IPS DF 4.7 (cell line): ENCODE results near the gene TCF4.

Experiments used
- DNase-seq: peaks from one replicate; pipeline ENCODE4 v3.0.0-alpha.2; 2013; ENCODE audit warnings: low spot score; ENCODE audit errors: extremely low read depth

TCF4 gene

GRCh38 chr18:55202232-55202917, 385.6 kb downstream of the TCF4 start:
- DNase-seq, result no peak

GRCh38 chr18:55199291-55199963, 388.6 kb downstream of the TCF4 start:
- no peak for DNase-seq

- DNase-seq, result no peak
Observed at GRCh38 chr18:55195863-55196262, 392.1 kb downstream of the TCF4 start.

GRCh38 chr18:55189972-55190371, 398.0 kb downstream of the TCF4 start:
- peak; percentile 11 for DNase-seq

GRCh38 chr18:55186588-55186987, 401.4 kb downstream of the TCF4 start:
- no peak for DNase-seq

GRCh38 chr18:55185391-55185790, 402.6 kb downstream of the TCF4 start:
- DNase-seq, result no peak

- DNase-seq, result no peak
Observed at GRCh38 chr18:55179835-55180234, 408.2 kb downstream of the TCF4 start.

- DNase-seq, result no peak
Observed at GRCh38 chr18:55179425-55179824, 408.6 kb downstream of the TCF4 start.

- DNase-seq, result no peak
Observed at GRCh38 chr18:55173291-55173690, 414.7 kb downstream of the TCF4 start.
